Prostate gland (tissue), 2 donors: ENCODE results near the gene PLEKHM3.
"Not testable (repeated sequence)": the region's sequence is repeated elsewhere in the genome, so short reads cannot be mapped to it uniquely, and the experiment has no call there.

ENCODE experiments used
- POLR2AphosphoS5 ChIP-seq: sonication (generic); formaldehyde crosslinking; IDR thresholded peaks from one replicate; pipeline ENCODE4 v1.6.1; 2017; ENCODE audit warnings: antibody characterized with exemption
- TF ChIP-seq, protein P1 (sequence below), 4 experiments: fragments of 200-600 bp in 2 of 4; fragments of 450-650 bp in 2 of 4; sonication (generic) in 2 of 4; IDR thresholded peaks; 1 replicate in 3 of 4; 2 replicates in 1 of 4; pipeline ENCODE4 v1.5.1; 2016 to 2019; ENCODE audit warnings: antibody characterized with exemption in 4 of 4, mild to moderate bottlenecking in 2 of 4, moderate library complexity in 2 of 4

DNA sequence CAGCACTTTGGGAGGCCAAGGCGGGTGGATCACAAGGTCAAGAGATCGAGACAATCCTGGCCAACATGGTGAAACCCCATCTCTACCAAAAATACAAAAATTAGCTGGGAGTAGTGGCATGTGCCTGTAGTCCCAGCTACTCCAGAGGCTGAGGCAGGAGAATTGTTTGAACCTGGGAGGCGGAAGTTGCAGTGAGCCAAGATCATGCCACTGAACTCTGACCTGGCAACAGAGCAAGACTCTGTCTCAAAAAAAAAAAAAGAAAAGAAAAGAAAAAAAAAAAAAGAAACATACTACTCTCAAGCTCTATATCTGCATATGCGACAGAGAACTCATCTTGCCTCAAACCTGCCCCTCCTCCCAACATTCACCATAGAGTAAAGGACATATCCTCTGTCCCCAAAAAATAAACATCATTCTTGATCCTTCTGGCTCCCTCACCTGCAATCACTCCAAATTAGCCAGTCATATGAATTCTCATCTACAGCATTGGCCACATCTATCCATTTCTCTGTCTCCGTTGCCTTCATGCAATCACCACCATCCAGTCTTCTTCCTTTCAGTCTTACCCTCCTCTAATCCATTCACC, 7.1 kb downstream of the PLEKHM3 start:
- TF ChIP-seq POLR2AphosphoS5, result not testable (repeated sequence)
- TF ChIP-seq, protein P1, sequence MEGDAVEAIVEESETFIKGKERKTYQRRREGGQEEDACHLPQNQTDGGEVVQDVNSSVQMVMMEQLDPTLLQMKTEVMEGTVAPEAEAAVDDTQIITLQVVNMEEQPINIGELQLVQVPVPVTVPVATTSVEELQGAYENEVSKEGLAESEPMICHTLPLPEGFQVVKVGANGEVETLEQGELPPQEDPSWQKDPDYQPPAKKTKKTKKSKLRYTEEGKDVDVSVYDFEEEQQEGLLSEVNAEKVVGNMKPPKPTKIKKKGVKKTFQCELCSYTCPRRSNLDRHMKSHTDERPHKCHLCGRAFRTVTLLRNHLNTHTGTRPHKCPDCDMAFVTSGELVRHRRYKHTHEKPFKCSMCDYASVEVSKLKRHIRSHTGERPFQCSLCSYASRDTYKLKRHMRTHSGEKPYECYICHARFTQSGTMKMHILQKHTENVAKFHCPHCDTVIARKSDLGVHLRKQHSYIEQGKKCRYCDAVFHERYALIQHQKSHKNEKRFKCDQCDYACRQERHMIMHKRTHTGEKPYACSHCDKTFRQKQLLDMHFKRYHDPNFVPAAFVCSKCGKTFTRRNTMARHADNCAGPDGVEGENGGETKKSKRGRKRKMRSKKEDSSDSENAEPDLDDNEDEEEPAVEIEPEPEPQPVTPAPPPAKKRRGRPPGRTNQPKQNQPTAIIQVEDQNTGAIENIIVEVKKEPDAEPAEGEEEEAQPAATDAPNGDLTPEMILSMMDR (IDR thresholded peaks at IDR 0.05), result not testable (repeated sequence)
